HG03045 (cell line): ENCODE results near the gene SFPQ.
"Not testable (repeated sequence)": the region's sequence is repeated elsewhere in the genome, so short reads cannot be mapped to it uniquely, and the experiment has no call there.

Experiments used
- ATAC-seq: cut with Tn5 transposase; IDR thresholded peaks from one replicate; pipeline ENCODE4 v1.9.1; 2021; ENCODE audit warnings: mild to moderate bottlenecking, moderate library complexity; ENCODE audit not compliant: unreplicated experiment

Gene SFPQ

DNA sequence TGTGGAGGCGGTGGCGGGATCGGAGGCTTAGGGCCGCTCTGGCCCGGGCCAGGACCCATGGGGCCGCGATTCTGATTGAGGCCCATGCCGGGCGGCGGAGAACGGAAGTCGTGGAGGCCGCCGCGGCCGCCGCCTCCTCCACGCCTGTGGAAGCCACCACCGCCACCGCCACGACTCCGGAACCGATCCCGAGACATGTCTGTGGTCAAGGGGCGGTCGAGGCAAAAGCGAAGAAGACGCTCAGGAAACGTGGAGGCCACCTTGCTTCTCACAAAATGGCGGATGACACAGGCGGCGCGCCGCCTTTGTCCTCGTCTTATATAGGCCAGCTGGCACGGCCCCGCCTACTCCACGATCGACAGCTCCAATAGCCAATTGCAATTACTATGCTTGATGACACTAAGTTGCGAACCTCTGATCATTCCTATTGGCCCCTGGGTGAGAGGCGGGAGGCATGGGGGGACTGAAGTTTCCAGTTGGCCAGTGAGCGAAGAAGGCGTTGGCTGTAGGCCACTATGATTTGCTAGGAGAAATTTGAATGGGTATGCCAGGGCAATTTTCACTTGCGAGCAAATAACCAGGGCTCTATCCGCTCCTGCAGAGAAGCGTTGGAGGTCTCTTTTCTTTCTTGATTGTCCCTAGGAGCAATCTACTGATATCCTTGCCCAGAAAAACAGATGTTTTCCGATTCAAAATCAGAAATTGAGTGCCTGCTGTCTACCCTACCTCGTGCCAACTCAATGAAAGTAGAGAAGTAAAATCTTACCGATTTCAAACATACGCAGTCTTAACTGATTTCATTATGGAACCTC, at the start of gene SFPQ:
Gene SFPQ (minus strand): TSS at position 293 of the 812 bp plus-strand sequence. CDS start 96 bp downstream, at position 197.
- ATAC-seq: peak; percentile 87

- ATAC-seq: not testable (repeated sequence)
Observed at GRCh38 chr1:35236772-35237171, 43.8 kb upstream of the SFPQ start.

GRCh38 chr1:35231287-35231686, 38.3 kb upstream of the SFPQ start:
- no peak for ATAC-seq

GRCh38 chr1:35229587-35230360, 36.8 kb upstream of the SFPQ start:
- ATAC-seq: no peak

DNA sequence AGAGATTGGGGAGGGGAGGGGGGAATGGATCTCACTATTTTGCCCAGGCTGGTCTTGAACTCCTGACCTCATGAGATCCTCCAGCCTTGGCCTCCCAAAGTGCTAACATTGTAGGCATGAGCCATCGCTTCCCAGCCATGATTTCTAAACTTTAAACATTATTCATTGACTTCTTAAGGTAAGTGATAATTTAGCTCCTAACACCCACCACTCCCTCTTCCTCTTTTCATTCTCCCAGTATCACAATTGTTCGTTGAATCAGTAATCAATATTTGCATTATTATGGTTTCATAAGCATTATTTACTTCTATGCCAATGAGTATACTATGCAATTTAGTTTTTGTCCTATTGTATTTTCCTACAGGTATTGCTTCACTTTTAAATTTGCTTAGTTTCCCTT, 33.6 kb upstream of the SFPQ start:
- no peak for ATAC-seq

- ATAC-seq: no peak
Observed at GRCh38 chr1:35223084-35223630, 30.2 kb upstream of the SFPQ start.

DNA sequence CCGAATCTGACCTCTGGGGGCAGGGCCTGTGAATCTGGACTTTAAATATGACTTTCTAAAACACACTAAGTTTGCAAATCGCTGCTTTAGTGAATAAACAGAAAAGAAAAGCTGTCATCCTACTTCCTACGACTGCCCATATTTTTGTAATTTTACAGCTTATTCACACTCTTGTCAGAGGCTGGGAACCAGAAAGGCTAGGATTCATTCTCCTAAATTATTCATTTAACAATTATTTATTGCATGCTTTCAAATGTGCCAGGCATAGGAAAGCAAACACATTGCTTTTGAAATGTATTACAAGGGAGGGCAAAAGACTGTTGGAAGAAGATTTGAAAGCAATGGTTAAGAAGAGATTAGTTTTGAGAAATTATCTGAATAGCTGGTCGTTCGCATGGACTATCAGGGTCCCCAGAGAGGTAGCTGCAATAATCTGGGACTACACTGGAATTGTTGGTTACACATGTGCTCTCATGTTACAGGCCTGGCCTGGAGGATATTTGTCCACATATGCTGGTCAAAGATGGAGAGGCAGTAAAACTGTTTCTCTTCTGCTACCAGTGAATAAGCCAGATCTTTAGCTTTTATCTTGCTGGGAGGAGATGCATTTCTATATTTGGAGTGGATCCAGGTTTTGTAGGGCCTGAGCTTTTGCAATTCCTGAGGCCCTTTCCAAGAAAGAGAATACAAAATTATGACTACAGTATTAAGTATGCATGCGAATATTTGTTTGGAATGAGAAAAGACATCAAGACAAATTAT, 29.6 kb upstream of the SFPQ start:
- ATAC-seq: no peak

GRCh38 chr1:35220976-35221375, 28.0 kb upstream of the SFPQ start:
- no peak for ATAC-seq

DNA sequence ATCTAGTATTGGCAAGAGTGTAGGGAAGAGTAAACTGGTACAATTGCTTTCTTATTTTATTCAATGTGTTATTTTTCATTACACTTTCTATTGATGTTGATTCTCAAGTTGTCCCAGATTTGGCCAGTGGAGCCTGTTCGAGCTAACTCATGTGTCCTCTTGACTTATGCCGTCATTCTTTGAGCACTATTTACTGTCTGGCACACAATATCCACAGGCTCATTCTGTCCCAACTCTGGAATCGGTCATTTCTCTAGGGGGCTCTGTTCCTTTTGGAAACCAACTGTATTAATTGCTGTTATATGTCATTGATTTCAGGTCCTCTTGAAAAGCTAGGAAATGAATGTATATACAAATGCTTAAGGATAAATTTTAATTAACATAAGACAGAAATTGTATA, 22.4 kb upstream of the SFPQ start:
- no peak for ATAC-seq

DNA sequence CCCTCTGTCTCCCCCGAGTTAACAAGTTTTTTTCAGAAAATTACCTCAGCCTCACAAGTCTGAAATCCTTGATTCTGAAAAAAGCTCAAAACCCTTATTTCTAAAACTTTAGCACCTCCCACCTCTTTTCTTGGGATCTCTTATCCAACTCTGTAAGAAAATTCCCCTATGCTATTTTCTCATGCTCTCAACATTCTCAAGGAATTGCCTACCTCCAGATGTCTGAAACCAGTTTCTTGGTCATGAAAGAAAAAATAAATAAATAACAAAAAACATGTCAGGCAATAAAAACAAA, 18.1 kb upstream of the SFPQ start:
- no peak for ATAC-seq

GRCh38 chr1:35210321-35211119, 17.6 kb upstream of the SFPQ start:
- ATAC-seq: no peak

DNA sequence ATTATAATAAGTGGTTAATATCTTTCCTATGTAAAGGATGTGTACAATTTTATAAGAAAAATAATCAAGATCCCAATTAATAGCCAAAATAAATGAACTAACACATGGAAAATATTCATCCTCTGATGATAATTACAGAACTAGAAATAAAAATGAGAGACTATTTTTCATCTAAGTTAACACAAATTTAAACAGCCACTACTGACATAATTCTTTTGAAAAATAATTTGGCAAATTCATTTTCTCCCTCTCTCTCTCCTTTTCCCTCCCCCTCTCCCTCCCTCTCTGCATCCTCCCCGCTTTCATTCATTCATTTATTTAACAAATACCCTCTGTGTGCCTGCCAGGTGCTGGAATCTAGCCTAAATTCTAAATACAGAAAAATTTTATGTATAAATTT, 10.3 kb upstream of the SFPQ start:
- no peak for ATAC-seq

- ATAC-seq: peak; percentile 73
Observed at GRCh38 chr1:35202048-35202719, 9.2 kb upstream of the SFPQ start.

DNA sequence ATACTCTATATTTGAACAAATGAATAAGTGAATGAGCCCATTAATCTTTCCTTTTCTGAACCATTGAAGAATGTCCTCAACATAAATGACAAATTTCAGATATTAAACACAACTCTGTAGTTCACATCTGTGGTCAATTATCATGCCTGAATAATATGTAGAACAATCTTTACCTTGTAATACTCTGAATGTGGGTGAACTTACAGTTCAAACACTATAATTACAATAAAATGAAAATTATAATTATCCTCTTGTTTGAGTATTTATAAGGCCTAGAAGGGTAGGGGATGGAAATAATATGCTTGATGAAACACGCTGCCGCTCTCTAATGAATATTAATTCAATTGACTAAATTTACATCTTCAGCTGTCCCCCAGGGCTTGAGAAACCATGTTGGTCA, 8.7 kb upstream of the SFPQ start:
- no peak for ATAC-seq

DNA sequence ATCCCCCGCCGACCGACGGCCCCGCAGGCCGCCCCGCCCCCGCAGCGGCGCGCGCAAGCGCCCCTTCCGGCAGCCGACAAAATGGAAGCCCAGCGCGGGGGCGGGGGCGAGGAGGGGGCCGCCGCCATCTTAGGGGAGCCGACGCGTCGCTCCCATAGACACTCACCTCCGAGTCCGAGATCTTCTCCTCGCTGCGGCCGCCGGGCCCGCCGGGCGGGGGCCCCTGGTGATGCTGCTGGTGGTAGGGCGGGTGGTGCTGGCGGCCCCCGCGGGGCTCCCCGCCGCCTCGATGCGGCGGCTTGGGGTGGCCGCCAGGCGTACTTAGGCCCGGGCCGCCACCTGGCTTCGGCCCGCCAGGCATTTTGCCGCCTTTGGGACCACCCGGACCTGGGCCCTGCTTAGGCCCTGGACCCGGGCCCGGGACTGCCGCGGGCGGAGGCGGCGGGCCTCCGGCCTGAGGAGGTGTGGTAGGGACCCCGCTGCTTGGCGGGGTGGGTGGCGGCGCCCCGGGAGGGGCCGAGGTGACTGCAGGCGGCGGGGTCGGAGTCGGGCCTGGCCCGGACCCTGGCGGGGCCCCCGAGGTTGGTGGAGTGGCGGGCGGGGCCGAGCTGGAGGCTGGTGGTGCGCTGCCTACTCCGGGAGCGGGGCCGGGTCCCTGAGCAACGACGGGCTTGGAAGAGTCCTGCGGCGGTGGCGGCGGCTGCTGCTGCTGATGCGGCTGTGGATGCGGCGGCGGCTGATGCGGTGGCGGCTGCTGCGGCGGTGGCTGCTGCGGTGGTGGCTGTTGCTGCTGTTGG, 691 bp downstream of the SFPQ start:
- ATAC-seq: peak; percentile 40

GRCh38 chr1:35191429-35192055, 1.4 kb downstream of the SFPQ start:
- no peak for ATAC-seq

DNA sequence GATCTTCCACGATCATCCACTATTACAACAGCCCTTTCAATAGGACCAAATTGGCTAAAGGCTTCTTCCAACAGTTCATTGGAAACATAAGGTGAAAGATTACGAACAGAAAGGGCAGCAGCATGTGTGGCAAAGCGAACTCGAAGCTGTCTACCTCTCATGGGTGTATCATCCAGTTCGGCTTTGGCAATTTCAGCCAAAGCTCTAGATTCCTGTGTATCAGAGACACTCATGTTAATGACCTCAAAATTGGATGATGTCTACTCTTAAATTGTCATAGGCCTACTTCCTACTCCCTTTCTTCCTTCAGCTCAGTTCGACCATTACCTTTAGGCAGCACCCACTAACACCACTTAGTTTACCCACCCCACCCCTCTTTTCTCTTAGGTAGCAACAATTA, 2.2 kb downstream of the SFPQ start:
- no peak for ATAC-seq

DNA sequence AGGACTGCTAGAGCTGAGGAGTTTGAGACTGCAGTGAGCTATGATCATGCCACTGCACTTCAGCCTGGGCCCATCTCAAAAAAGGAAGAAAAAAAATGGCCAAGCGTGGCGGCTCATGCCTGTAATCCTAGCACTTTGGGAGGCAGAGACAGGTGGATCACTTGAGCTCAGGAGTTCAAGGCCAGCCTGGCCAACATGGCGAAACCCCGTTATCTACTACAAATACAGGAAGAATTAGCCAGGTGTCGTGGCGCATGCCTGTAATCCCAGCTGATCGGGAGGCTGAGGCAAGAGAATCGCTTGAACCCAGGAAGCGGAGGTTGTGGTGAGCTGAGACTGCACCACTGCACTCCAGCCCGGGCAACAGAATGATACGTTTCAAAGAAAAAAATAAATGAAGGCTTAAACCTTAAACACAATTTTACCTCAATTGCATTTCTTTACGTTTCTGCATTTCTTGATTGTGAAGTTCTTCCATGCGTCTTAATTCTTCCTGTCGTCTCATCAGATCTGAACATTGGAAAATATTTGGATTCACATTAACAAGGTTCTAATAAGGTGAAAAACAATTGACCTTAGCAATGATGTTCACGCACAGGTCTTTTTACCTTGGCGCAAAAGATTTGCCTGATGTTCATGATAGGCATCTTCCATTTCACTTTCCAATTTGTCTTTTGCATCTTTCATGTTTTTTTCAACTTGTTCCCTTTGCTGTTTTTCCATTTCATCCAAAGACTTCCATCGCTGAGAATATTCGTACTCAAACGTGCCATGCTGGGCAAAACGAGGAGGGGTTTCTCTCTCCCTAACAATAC, 4.2 kb downstream of the SFPQ start:
- ATAC-seq: no peak
